Upper lobe of left lung (tissue), 6 donors: ENCODE data around the gene UCK2. TPM values are rescaled to one million over a fixed set of nuclear protein-coding genes. Genes with fewer than 3 reads are reported as not detected.

Source experiments
- ATAC-seq, 2 donors: fragments of 200-7000 bp; cut with Tn5 transposase; one replicate each; pipeline ENCODE4 v1.9.1; 2022; ENCODE audit warnings: mild to moderate bottlenecking in 2 of 2, moderate library complexity in 2 of 2; ENCODE audit not compliant: low FRiP score in 2 of 2
- DNase-seq, 2 donors: peaks; one replicate each; pipeline ENCODE4 v3.0.0-alpha.2; 2019 to 2020
- H3K27ac ChIP-seq, 4 donors: fragments of 200-600 bp; sonication (generic); one replicate each; pipeline ENCODE4 v1.5.1; 2016 to 2019
- H3K27me3 ChIP-seq, 4 donors: fragments of 200-600 bp; sonication (generic); one replicate each; pipeline ENCODE4 v1.5.1; 2017 to 2019
- H3K36me3 ChIP-seq, 4 donors: fragments of 200-600 bp; sonication (generic); one replicate each; pipeline ENCODE4 v1.5.1; 2016 to 2019
- H3K4me1 ChIP-seq, 4 donors: fragments of 200-600 bp; sonication (generic); one replicate each; pipeline ENCODE4 v1.5.1; 2018 to 2019
- H3K4me3 ChIP-seq, 4 donors: fragments of 200-600 bp; sonication (generic); one replicate each; pipeline ENCODE4 v1.5.1; 2017 to 2019; ENCODE audit warnings: mild to moderate bottlenecking in 2 of 4, moderate library complexity in 1 of 4
- H3K9me3 ChIP-seq, 4 donors: fragments of 200-600 bp; sonication (generic); one replicate each; pipeline ENCODE4 v1.5.1; 2018 to 2019
- CTCF ChIP-seq, 6 experiments: fragments of 450-650 bp in 4 of 6; fragments of 200-600 bp in 2 of 6; sonication (generic) in 2 of 6; IDR thresholded peaks; one replicate each; pipeline ENCODE4 v1.5.1; 2016 to 2019; ENCODE audit warnings: antibody characterized with exemption in 6 of 6
- EP300 ChIP-seq, 4 donors: sonication (generic); formaldehyde crosslinking; IDR thresholded peaks; one replicate each; pipeline ENCODE4 v1.5.1; 2017; ENCODE audit warnings: antibody characterized with exemption in 4 of 4, control low read depth in 2 of 4
- POLR2A ChIP-seq, 4 donors: fragments of 450-650 bp; IDR thresholded peaks; one replicate each; pipeline ENCODE4 v1.5.1; 2016 to 2017; ENCODE audit warnings: antibody characterized with exemption in 4 of 4, mild to moderate bottlenecking in 2 of 4
- POLR2AphosphoS5 ChIP-seq, 2 donors: sonication (generic); formaldehyde crosslinking; IDR thresholded peaks; one replicate each; pipeline ENCODE4 v1.5.1; 2017; ENCODE audit warnings: antibody characterized with exemption in 2 of 2
- WGBS, 2 donors: methylation state at CpG; one replicate each; pipeline ENCODE4 v1.1.5; 2017 to 2018; 5-methylcytosine and 5-hydroxymethylcytosine counted together
- total RNA-seq, 6 donors: library from RNA; depleted of rRNA in 4 of 6; stranded (reverse); fragments of >200 nt in 4 of 6; gene quantifications; one replicate each; pipeline versions ENCODE4 v1.1.0 to v1.2.1, GENCODE V29; 2016 to 2021
- donor health status: DM: no; HTN: no; CAD: no; lungs with moderate emphysema.
- donor health status: DM: no; HTN: yes; CAD: no; lungs with severe emphysema.

The UCK2 gene
- total RNA-seq, 6 donors from 2014 or later = 7.5 to 17.9 (median 9.7) TPM

- Histone ChIP-seq H3K27me3 (no peaks in the 10 kb centered on the region), H3K4me1 (peaks cover 0 to 11% (median 10%) of the 10 kb centered on the region in 4 donors), H3K9me3 (no peaks in the 10 kb centered on the region), H3K4me3 (no peak overlapping the region), H3K36me3 (no peaks in the 10 kb centered on the region), H3K27ac (no peak overlapping the region)
- TF ChIP-seq POLR2AphosphoS5 (IDR thresholded peaks at IDR 0.05) (no peak), CTCF (IDR thresholded peaks at IDR 0.05) (no peak), POLR2A (IDR thresholded peaks at IDR 0.05) (no peak), EP300 (IDR thresholded peaks at IDR 0.05) (no peak)
- DNase-seq (no peak), ATAC-seq (no peak)
- WGBS, 2 donors = 94 to 98% methylated on average over 3 of the region's 3 CpGs
Measured at GRCh38 chr1:165885305-165885694, 57.9 kb downstream of the UCK2 start.

GRCh38 chr1:165886193-165886592 lies 58.8 kb downstream of the UCK2 start:
- 90 to 98% methylated on average over 2 of the region's 2 CpGs for WGBS, 2 donors
- Histone ChIP-seq H3K27me3 (no peaks in the 10 kb centered on the region), H3K27ac (no peak overlapping the region), H3K9me3 (no peaks in the 10 kb centered on the region), H3K4me3 (no peak overlapping the region), H3K4me1 (peaks cover 0 to 11% (median 10%) of the 10 kb centered on the region in 4 donors), H3K36me3 (peaks cover 0 to 4% (median under 1%) of the 10 kb centered on the region in 4 donors)
- ATAC-seq (no peak), DNase-seq (no peak)
- TF ChIP-seq EP300 (IDR thresholded peaks at IDR 0.05) = no peak
- no peak for TF ChIP-seq POLR2AphosphoS5 (IDR thresholded peaks at IDR 0.05)
- no peak for TF ChIP-seq CTCF (IDR thresholded peaks at IDR 0.05)
- no peak for TF ChIP-seq POLR2A (IDR thresholded peaks at IDR 0.05)

- WGBS, 2 donors = 97% methylated on average over 2 of the region's 2 CpGs
- Histone ChIP-seq H3K27me3 (no peaks in the 10 kb centered on the region), H3K27ac (no peak overlapping the region), H3K4me3 (no peak overlapping the region), H3K9me3 (no peaks in the 10 kb centered on the region), H3K36me3 (peaks cover 0 to 12% (median 1%) of the 10 kb centered on the region in 4 donors), H3K4me1 (peaks cover 0 to 11% (median 10%) of the 10 kb centered on the region in 4 donors)
- DNase-seq (no peak), ATAC-seq (no peak)
- TF ChIP-seq EP300 (IDR thresholded peaks at IDR 0.05) = no peak
- TF ChIP-seq POLR2AphosphoS5 (IDR thresholded peaks at IDR 0.05) = no peak
- TF ChIP-seq POLR2A (IDR thresholded peaks at IDR 0.05) = no peak
- no peak for TF ChIP-seq CTCF (IDR thresholded peaks at IDR 0.05)
Measured at GRCh38 chr1:165886983-165887382, 59.6 kb downstream of the UCK2 start.

GRCh38 chr1:165887877-165888551 lies 60.6 kb downstream of the UCK2 start:
- DNase-seq = no peak
- peaks cover 0 to 11% (median 10%) of the 10 kb centered on the region in 4 donors for H3K4me1 ChIP-seq

More at GRCh38 chr1:165887877-165888551, 60.6 kb downstream of the UCK2 start:
- ATAC-seq = no peak
- no peak for TF ChIP-seq CTCF (IDR thresholded peaks at IDR 0.05)
- no peak for TF ChIP-seq POLR2AphosphoS5 (IDR thresholded peaks at IDR 0.05)
- no peak for TF ChIP-seq POLR2A (IDR thresholded peaks at IDR 0.05)
- no peak for TF ChIP-seq EP300 (IDR thresholded peaks at IDR 0.05)
- H3K36me3 ChIP-seq = peaks cover 0 to 16% (median 1%) of the 10 kb centered on the region in 4 donors
- WGBS, 2 donors = 77 to 84% methylated on average over 8 of the region's 8 CpGs
- no peaks in the 10 kb centered on the region for H3K9me3 ChIP-seq
- no peak overlapping the region for H3K4me3 ChIP-seq
- H3K27ac ChIP-seq = no peak overlapping the region
- no peaks in the 10 kb centered on the region for H3K27me3 ChIP-seq
